AG09309 (cell line): Measurements from ENCODE around the gene SBNO2.

Experiments
- DNase-seq: peaks from one replicate; pipeline ENCODE4 v3.0.0-alpha.2; 2010; ENCODE audit warnings: low read depth
- H3K4me3 ChIP-seq: 2 replicates; pipeline ENCODE4 v1.5.1; 2011; ENCODE audit warnings: mild to moderate bottlenecking, low read depth, low read length, moderate library complexity; ENCODE audit not compliant: control insufficient read depth
- CTCF ChIP-seq: IDR thresholded peaks from 2 replicates; pipeline ENCODE4 v1.5.1; 2011; ENCODE audit warnings: mild to moderate bottlenecking, low read depth, low read length, inconsistent platforms; ENCODE audit not compliant: insufficient read depth, control insufficient read depth; ENCODE audit errors: missing control alignments

SBNO2 gene

GRCh38 chr19:1167687-1168571 lies 6.1 kb downstream of the SBNO2 start:
- no peak for TF ChIP-seq CTCF
- H3K4me3 ChIP-seq = no peak overlapping the region
- no peak for DNase-seq

GRCh38 chr19:1166872-1167573 lies 7.0 kb downstream of the SBNO2 start:
- DNase-seq = no peak
- no peak for TF ChIP-seq CTCF
- no peak overlapping the region for H3K4me3 ChIP-seq

- no peak for DNase-seq
These were observed 9.2 kb downstream of the SBNO2 start for GRCh38 chr19:1164684-1165531.

GRCh38 chr19:1163934-1164683 lies 10.0 kb downstream of the SBNO2 start:
- H3K4me3 ChIP-seq = no peak overlapping the region
- DNase-seq = no peak
- no peak for TF ChIP-seq CTCF

More at GRCh38 chr19:1164684-1165531, 9.2 kb downstream of the SBNO2 start:
- no peak for TF ChIP-seq CTCF
- H3K4me3 ChIP-seq = no peak overlapping the region

- DNase-seq = no peak
- TF ChIP-seq CTCF = no peak
- no peak overlapping the region for H3K4me3 ChIP-seq
These were observed 10.7 kb downstream of the SBNO2 start for GRCh38 chr19:1163283-1163933.
